ENCODE data around the gene ZNF747.

DNA sequence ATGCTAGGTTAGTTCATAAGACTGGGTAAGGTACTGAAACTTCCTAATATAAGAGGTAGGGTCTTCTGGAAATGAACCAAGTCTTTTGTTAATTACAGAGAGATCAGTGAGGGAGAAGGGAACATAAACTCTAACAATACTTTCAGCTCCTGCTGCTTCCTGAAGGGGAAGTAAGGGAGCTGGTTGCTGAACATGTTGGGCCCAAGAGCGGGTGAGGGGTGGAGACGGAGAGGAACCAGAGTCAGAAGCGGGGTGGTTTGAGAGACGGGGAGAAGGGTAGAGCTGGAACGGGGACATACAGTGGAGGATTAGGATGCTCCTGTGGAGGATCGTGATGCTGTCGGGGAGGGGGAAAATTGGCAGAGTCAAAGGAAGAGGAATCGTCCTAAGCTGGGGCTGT, 11.5 kb upstream of the ZNF747 start:
- TF ChIP-seq, protein P1, sequence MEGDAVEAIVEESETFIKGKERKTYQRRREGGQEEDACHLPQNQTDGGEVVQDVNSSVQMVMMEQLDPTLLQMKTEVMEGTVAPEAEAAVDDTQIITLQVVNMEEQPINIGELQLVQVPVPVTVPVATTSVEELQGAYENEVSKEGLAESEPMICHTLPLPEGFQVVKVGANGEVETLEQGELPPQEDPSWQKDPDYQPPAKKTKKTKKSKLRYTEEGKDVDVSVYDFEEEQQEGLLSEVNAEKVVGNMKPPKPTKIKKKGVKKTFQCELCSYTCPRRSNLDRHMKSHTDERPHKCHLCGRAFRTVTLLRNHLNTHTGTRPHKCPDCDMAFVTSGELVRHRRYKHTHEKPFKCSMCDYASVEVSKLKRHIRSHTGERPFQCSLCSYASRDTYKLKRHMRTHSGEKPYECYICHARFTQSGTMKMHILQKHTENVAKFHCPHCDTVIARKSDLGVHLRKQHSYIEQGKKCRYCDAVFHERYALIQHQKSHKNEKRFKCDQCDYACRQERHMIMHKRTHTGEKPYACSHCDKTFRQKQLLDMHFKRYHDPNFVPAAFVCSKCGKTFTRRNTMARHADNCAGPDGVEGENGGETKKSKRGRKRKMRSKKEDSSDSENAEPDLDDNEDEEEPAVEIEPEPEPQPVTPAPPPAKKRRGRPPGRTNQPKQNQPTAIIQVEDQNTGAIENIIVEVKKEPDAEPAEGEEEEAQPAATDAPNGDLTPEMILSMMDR (IDR thresholded peaks at IDR 0.05): no peak
- TF ChIP-seq ZFX (IDR thresholded peaks at IDR 0.05; ENCODE audit: borderline replicate concordance): no peak
